HepG2 (cell line): ENCODE data around the gene FANCG. TPM values are rescaled to one million over a fixed set of nuclear protein-coding genes. Genes with fewer than 3 reads are reported as not detected.

Experiments
- GPN1 ChIP-seq: sonication (generic); formaldehyde crosslinking; IDR thresholded peaks from 2 replicates; pipeline ENCODE4 v1.5.1; 2020; ENCODE audit warnings: missing genetic modification reagents, borderline replicate concordance
- IRX3 ChIP-seq: sonication (generic); formaldehyde crosslinking; IDR thresholded peaks from 2 replicates; pipeline ENCODE4 v1.8.1; 2023; ENCODE audit warnings: mild to moderate bottlenecking, low read depth, missing genetic modification reagents, borderline replicate concordance
- JUND ChIP-seq: sonication (generic); formaldehyde crosslinking; IDR thresholded peaks from 2 replicates; pipeline ENCODE4 v1.8.0; 2022; ENCODE audit warnings: mild to moderate bottlenecking, missing genetic modification reagents
- PAF1 ChIP-seq: IDR thresholded peaks from 2 replicates; pipeline ENCODE4 v1.6.1; 2016; ENCODE audit warnings: missing genetic modification reagents, missing compliant biosample characterization
- RAD21 ChIP-seq: fragments of 450-650 bp; formaldehyde crosslinking; IDR thresholded peaks from 2 replicates; pipeline ENCODE4 v1.5.0; 2020; ENCODE audit warnings: mild to moderate bottlenecking
- SUZ12 ChIP-seq: fragments of 150-350 bp; IDR thresholded peaks from 2 replicates; pipeline ENCODE4 v1.6.1; 2014; ENCODE audit warnings: low read depth, low read length
- SYNCRIP ChIP-seq: fragments of 200-400 bp; formaldehyde crosslinking; IDR thresholded peaks from 2 replicates; pipeline ENCODE4 v1.6.1; 2018; ENCODE audit warnings: mild to moderate bottlenecking, low read depth, low read length; ENCODE audit not compliant: insufficient read depth
- TBP ChIP-seq: sonication (generic); formaldehyde crosslinking; IDR thresholded peaks from 2 replicates; pipeline ENCODE4 v1.5.0; 2020; ENCODE audit warnings: missing genetic modification reagents
- TEAD2 ChIP-seq: sonication (generic); formaldehyde crosslinking; IDR thresholded peaks from 2 replicates; pipeline ENCODE4 v1.9.0; 2021; ENCODE audit warnings: missing genetic modification reagents
- ZFP41 ChIP-seq: sonication (generic); formaldehyde crosslinking; IDR thresholded peaks from 2 replicates; pipeline ENCODE4 v1.4.0; 2020; ENCODE audit warnings: mild to moderate bottlenecking, missing genetic modification reagents, borderline replicate concordance
- ZNF205 ChIP-seq: IDR thresholded peaks from 2 replicates; pipeline ENCODE4 v1.6.1; 2018; ENCODE audit warnings: missing biosample characterization, missing genetic modification reagents
- ZNF460 ChIP-seq: sonication (generic); formaldehyde crosslinking; IDR thresholded peaks from 2 replicates; pipeline ENCODE4 v1.5.1; 2020; ENCODE audit warnings: missing genetic modification reagents, mild to moderate bottlenecking, borderline replicate concordance
- ZNF607 ChIP-seq: sonication (generic); formaldehyde crosslinking; IDR thresholded peaks from 2 replicates; pipeline ENCODE4 v1.5.1; 2020; ENCODE audit warnings: missing genetic modification reagents, mild to moderate bottlenecking, borderline replicate concordance
- ZNF616 ChIP-seq: sonication (generic); formaldehyde crosslinking; IDR thresholded peaks from 2 replicates; pipeline ENCODE4 v1.5.0; 2020; ENCODE audit warnings: low read depth, mild to moderate bottlenecking, missing genetic modification reagents
- ZNF670 ChIP-seq: sonication (generic); formaldehyde crosslinking; IDR thresholded peaks from 2 replicates; pipeline ENCODE4 v1.8.0; 2022; ENCODE audit warnings: mild to moderate bottlenecking, missing genetic modification reagents, borderline replicate concordance
- polyA plus RNA-seq, 8 experiments: library from polyadenylated mRNA; depleted of rRNA in 3 of 8; stranded (reverse) in 7 of 8; unstranded in 1 of 8; fragments of >200 nt; fragmentation: Illumina TruSeq in 4 of 8; extraction: Trizol in 4 of 8; gene quantifications; 2 replicates each; pipeline versions ENCODE4 v1.2.1 to v1.2.3, GENCODE V29; 2011 to 2016; ENCODE audit warnings: low read depth in 4 of 8, missing spikeins in 1 of 8, mixed read lengths in 1 of 8; ENCODE audit not compliant: insufficient read depth in 1 of 8
- total RNA-seq, 5 experiments: library from RNA; depleted of rRNA; stranded (reverse); fragments of >200 nt; fragmentation: Illumina TruSeq; extraction: Trizol; gene quantifications; 2 replicates each; pipeline ENCODE4 v1.2.3, GENCODE V29; 2016; ENCODE audit warnings: low read depth in 1 of 5
- TF ChIP-seq, protein P1 (sequence below), 2 experiments: fragments of 450-650 bp in 1 of 2; sonication (generic) in 1 of 2; formaldehyde crosslinking; IDR thresholded peaks; 2 replicates each; pipeline versions ENCODE4 v1.5.0 to v1.8.0; 2020 to 2022; ENCODE audit warnings: mild to moderate bottlenecking in 1 of 2, missing genetic modification reagents in 1 of 2
- TF ChIP-seq, protein P2 (sequence below): sonication (generic); formaldehyde crosslinking; IDR thresholded peaks from 2 replicates; pipeline ENCODE4 v1.5.0; 2020; ENCODE audit warnings: mild to moderate bottlenecking, missing genetic modification reagents, borderline replicate concordance
- TF ChIP-seq, protein P3 (sequence below): sonication (generic); IDR thresholded peaks from 2 replicates; pipeline ENCODE4 v1.6.1; 2016; ENCODE audit warnings: low read depth, borderline replicate concordance
- TF ChIP-seq, protein P4 (sequence below): sonication (generic); formaldehyde crosslinking; IDR thresholded peaks from 2 replicates; pipeline ENCODE4 v1.9.0; 2021; ENCODE audit warnings: missing genetic modification reagents, mild to moderate bottlenecking, borderline replicate concordance
- TF ChIP-seq, protein P5 (sequence below): sonication (generic); formaldehyde crosslinking; IDR thresholded peaks from 2 replicates; pipeline ENCODE4 v1.8.0; 2022; ENCODE audit warnings: mild to moderate bottlenecking, missing genetic modification reagents
- TF ChIP-seq, protein P6 (sequence below): sonication (generic); formaldehyde crosslinking; IDR thresholded peaks from 2 replicates; pipeline ENCODE4 v1.5.0; 2020; ENCODE audit warnings: missing genetic modification reagents

FANCG gene
- total and polyA plus RNA-seq, 2 of the 13 experiments (the other 11 are each of a cell fraction or from before 2014, with no cell fraction given), result 14.4 to 45.1 TPM

DNA sequence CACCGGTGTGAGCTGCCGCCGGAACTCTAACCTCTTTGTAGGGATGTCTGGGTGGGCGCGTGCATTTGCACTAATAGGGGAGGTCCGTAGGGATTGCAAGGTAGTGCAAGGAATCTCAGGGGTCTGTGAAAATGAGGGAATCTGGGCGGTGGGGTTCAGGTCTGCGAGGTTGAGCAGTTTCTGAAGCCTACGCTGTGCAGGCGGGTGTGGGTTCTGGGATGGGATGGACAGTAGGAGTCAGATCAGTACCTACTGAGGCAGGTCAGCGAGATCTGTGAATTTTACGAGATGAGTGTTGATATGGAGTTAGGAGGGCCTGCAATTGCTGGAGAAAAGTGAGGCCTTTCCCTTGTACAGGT lies 36.8 kb upstream of the FANCG start (continued):
- no peak; the same call in 1 of the 2 replicates for TF ChIP-seq IRX3 (CRISPR knock-in tag)
- no peak for TF ChIP-seq TBP (CRISPR knock-in tag)
- TF ChIP-seq, protein P1, sequence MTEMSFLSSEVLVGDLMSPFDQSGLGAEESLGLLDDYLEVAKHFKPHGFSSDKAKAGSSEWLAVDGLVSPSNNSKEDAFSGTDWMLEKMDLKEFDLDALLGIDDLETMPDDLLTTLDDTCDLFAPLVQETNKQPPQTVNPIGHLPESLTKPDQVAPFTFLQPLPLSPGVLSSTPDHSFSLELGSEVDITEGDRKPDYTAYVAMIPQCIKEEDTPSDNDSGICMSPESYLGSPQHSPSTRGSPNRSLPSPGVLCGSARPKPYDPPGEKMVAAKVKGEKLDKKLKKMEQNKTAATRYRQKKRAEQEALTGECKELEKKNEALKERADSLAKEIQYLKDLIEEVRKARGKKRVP (CRISPR knock-in tag; IDR thresholded peaks at IDR 0.05), result no peak
- no peak for TF ChIP-seq JUND (CRISPR knock-in tag)
- TF ChIP-seq ZFP41 (CRISPR knock-in tag), result no peak
- no peak for TF ChIP-seq ZNF460 (CRISPR knock-in tag)
- peak; percentile 24; the same call in 1 of the 2 replicates for TF ChIP-seq ZNF616 (CRISPR knock-in tag)
- TF ChIP-seq ZNF607 (CRISPR knock-in tag), result no peak
- TF ChIP-seq, protein P2, sequence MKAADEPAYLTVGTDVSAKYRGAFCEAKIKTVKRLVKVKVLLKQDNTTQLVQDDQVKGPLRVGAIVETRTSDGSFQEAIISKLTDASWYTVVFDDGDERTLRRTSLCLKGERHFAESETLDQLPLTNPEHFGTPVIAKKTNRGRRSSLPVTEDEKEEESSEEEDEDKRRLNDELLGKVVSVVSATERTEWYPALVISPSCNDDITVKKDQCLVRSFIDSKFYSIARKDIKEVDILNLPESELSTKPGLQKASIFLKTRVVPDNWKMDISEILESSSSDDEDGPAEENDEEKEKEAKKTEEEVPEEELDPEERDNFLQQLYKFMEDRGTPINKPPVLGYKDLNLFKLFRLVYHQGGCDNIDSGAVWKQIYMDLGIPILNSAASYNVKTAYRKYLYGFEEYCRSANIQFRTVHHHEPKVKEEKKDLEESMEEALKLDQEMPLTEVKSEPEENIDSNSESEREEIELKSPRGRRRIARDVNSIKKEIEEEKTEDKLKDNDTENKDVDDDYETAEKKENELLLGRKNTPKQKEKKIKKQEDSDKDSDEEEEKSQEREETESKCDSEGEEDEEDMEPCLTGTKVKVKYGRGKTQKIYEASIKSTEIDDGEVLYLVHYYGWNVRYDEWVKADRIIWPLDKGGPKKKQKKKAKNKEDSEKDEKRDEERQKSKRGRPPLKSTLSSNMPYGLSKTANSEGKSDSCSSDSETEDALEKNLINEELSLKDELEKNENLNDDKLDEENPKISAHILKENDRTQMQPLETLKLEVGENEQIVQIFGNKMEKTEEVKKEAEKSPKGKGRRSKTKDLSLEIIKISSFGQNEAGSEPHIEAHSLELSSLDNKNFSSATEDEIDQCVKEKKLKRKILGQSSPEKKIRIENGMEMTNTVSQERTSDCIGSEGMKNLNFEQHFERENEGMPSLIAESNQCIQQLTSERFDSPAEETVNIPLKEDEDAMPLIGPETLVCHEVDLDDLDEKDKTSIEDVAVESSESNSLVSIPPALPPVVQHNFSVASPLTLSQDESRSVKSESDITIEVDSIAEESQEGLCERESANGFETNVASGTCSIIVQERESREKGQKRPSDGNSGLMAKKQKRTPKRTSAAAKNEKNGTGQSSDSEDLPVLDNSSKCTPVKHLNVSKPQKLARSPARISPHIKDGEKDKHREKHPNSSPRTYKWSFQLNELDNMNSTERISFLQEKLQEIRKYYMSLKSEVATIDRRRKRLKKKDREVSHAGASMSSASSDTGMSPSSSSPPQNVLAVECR (CRISPR knock-in tag), result peak; percentile 11; the same call in 1 of the 2 replicates
- TF ChIP-seq ZNF205 (CRISPR knock-in tag), result no peak
- TF ChIP-seq TEAD2 (CRISPR knock-in tag), result 0 out of 2 replicates have a peak, but pooled peaks have one; percentile 17
- TF ChIP-seq, protein P3, sequence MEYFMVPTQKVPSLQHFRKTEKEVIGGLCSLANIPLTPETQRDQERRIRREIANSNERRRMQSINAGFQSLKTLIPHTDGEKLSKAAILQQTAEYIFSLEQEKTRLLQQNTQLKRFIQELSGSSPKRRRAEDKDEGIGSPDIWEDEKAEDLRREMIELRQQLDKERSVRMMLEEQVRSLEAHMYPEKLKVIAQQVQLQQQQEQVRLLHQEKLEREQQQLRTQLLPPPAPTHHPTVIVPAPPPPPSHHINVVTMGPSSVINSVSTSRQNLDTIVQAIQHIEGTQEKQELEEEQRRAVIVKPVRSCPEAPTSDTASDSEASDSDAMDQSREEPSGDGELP, result no peak
- TF ChIP-seq, protein P4, sequence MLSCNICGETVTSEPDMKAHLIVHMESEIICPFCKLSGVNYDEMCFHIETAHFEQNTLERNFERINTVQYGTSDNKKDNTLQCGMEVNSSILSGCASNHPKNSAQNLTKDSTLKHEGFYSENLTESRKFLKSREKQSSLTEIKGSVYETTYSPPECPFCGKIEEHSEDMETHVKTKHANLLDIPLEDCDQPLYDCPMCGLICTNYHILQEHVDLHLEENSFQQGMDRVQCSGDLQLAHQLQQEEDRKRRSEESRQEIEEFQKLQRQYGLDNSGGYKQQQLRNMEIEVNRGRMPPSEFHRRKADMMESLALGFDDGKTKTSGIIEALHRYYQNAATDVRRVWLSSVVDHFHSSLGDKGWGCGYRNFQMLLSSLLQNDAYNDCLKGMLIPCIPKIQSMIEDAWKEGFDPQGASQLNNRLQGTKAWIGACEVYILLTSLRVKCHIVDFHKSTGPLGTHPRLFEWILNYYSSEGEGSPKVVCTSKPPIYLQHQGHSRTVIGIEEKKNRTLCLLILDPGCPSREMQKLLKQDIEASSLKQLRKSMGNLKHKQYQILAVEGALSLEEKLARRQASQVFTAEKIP (CRISPR knock-in tag), result no peak
- no peak for TF ChIP-seq PAF1 (CRISPR knock-in tag)
- no peak for TF ChIP-seq SYNCRIP
- TF ChIP-seq ZNF670, result no peak
- TF ChIP-seq, protein P5, sequence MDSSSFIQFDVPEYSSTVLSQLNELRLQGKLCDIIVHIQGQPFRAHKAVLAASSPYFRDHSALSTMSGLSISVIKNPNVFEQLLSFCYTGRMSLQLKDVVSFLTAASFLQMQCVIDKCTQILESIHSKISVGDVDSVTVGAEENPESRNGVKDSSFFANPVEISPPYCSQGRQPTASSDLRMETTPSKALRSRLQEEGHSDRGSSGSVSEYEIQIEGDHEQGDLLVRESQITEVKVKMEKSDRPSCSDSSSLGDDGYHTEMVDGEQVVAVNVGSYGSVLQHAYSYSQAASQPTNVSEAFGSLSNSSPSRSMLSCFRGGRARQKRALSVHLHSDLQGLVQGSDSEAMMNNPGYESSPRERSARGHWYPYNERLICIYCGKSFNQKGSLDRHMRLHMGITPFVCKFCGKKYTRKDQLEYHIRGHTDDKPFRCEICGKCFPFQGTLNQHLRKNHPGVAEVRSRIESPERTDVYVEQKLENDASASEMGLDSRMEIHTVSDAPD (CRISPR knock-in tag), result no peak
- TF ChIP-seq SUZ12, result no peak
- no peak for TF ChIP-seq RAD21
- TF ChIP-seq, protein P6, sequence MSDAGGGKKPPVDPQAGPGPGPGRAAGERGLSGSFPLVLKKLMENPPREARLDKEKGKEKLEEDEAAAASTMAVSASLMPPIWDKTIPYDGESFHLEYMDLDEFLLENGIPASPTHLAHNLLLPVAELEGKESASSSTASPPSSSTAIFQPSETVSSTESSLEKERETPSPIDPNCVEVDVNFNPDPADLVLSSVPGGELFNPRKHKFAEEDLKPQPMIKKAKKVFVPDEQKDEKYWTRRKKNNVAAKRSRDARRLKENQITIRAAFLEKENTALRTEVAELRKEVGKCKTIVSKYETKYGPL (CRISPR knock-in tag), result no peak
- no peak for TF ChIP-seq GPN1 (CRISPR knock-in tag)
